ENCODE data around the gene ARHGAP8. TPM values are rescaled to one million over a fixed set of nuclear protein-coding genes. Genes with fewer than 3 reads are reported as not detected.
"Not testable (repeated sequence)": the region's sequence is repeated elsewhere in the genome, so short reads cannot be mapped to it uniquely, and the experiment has no call there.

Gene ARHGAP8
- total and polyA plus RNA-seq, 2 of the 13 experiments (the other 11 are each of a cell fraction or from before 2014, with no cell fraction given) = 0.07 TPM; not detected in 1

GRCh38 chr22:44904492-44905152, 152.2 kb downstream of the ARHGAP8 start:
- H3K27ac ChIP-seq (ENCODE audit: extremely low read length, insufficient read depth, low read length); in situ Hi-C loops (cut with HindIII; ENCODE audit: extremely low pct_ligation_motif_present, low pct_unique_long_range_greater_than_20kb); ATAC-seq; H3K36me3 ChIP-seq (replicated peaks in 1 of 2; ENCODE audit: control insufficient read depth in 1 of 2, insufficient read depth in 2 of 2, low read length in 2 of 2); H3K79me2 ChIP-seq (ENCODE audit: insufficient read depth, low read length); DNase-seq (ENCODE audit: low spot score); CTCF ChIA-PET (ENCODE audit: low intra/inter-chr PET ratio, low total read pairs); H4K20me1 ChIP-seq (ENCODE audit: insufficient read depth, low read length); FAIRE-seq; H2AFZ ChIP-seq (ENCODE audit: low read length); H3K4me1 ChIP-seq (ENCODE audit: insufficient read depth, low read length); H3K4me3 ChIP-seq (replicated peaks in 1 of 3; ENCODE audit: insufficient read depth in 1 of 3, low read depth in 2 of 3, low read length in 3 of 3); intact Hi-C loops (cut with micrococcal nuclease; ENCODE audit: unreplicated experiment); H3K4me2 ChIP-seq (ENCODE audit: low read depth, low read length); BruUV-seq (replicated peaks); H3K9ac ChIP-seq (ENCODE audit: insufficient read depth, low read depth, low read length); POLR2A ChIA-PET: not testable (repeated sequence)
- H3K9me3 ChIP-seq (ENCODE audit: low read length) = peaks cover 25% of the 10 kb centered on the region
- peaks cover 0 to 37% of the 10 kb centered on the region in 2 experiments; a peak in 4 of 5 replicates for H3K27me3 ChIP-seq (ENCODE audit: control insufficient read depth in 1 of 2, insufficient read depth in 2 of 2, low read length in 2 of 2)
- 3% methylated on average over 3 of the region's 5 CpGs for WGBS (ENCODE audit: low lambda C conversion rate)

GRCh38 chr22:44906248-44906936, 154.0 kb downstream of the ARHGAP8 start:
- FAIRE-seq = no peak
- no TSS peak for BruUV-seq (replicated peaks)
- Histone ChIP-seq H3K27me3 (ENCODE audit: control insufficient read depth in 1 of 2, insufficient read depth in 2 of 2, low read length in 2 of 2) (peaks cover 0 to 40% of the 10 kb centered on the region in 2 experiments; a peak in 4 of 5 replicates), H3K4me1 (ENCODE audit: insufficient read depth, low read length) (no peaks in the 10 kb centered on the region), H4K20me1 (ENCODE audit: insufficient read depth, low read length) (no peaks in the 10 kb centered on the region; the same call in 1 of the 2 replicates), H2AFZ (ENCODE audit: low read length) (no peak overlapping the region), H3K4me2 (ENCODE audit: low read depth, low read length) (no peak overlapping the region), H3K4me3 (replicated peaks in 1 of 3; ENCODE audit: insufficient read depth in 1 of 3, low read depth in 2 of 3, low read length in 3 of 3) (no peak overlapping the region), H3K27ac (ENCODE audit: extremely low read length, insufficient read depth, low read length) (no peak overlapping the region), H3K9ac (ENCODE audit: insufficient read depth, low read depth, low read length) (no peak overlapping the region), H3K79me2 (ENCODE audit: insufficient read depth, low read length) (no peaks in the 10 kb centered on the region), H3K36me3 (replicated peaks in 1 of 2; ENCODE audit: control insufficient read depth in 1 of 2, insufficient read depth in 2 of 2, low read length in 2 of 2) (no peaks in the 10 kb centered on the region), H3K9me3 (ENCODE audit: low read length) (peaks cover 9% of the 10 kb centered on the region)
- DNase-seq (ENCODE audit: low spot score) = no peak
- in situ Hi-C loops (cut with HindIII; ENCODE audit: extremely low pct_ligation_motif_present, low pct_unique_long_range_greater_than_20kb) = no loop called here
- intact Hi-C loops (cut with micrococcal nuclease; ENCODE audit: unreplicated experiment) = no loop called here
- no peak for ATAC-seq
- ChIA-PET CTCF (ENCODE audit: low intra/inter-chr PET ratio, low total read pairs) (no interaction called here), POLR2A (no interaction called here)
- WGBS (ENCODE audit: low lambda C conversion rate) = 26% methylated on average over 18 of the region's 21 CpGs
- TF ChIP-seq MLX (CRISPR knock-in tag; IDR thresholded peaks at IDR 0.05) (no peak), ATF5 (CRISPR knock-in tag; IDR thresholded peaks at IDR 0.05; ENCODE audit: low read depth) (no peak), JDP2 (CRISPR knock-in tag; IDR thresholded peaks at IDR 0.05; ENCODE audit: borderline replicate concordance) (no peak), MZF1 (CRISPR knock-in tag; IDR thresholded peaks at IDR 0.05; ENCODE audit: borderline replicate concordance) (no peak), SMAD1 (CRISPR knock-in tag; IDR thresholded peaks at IDR 0.05; ENCODE audit: borderline replicate concordance, low read depth) (no peak), ZBTB14 (CRISPR knock-in tag; IDR thresholded peaks at IDR 0.05) (no peak), RBM22 (optimal IDR thresholded peaks at IDR 0.05; ENCODE audit: low read length) (no peak), ZNF205 (CRISPR knock-in tag; IDR thresholded peaks at IDR 0.05) (no peak), ZNF124 (CRISPR knock-in tag; IDR thresholded peaks at IDR 0.05) (no peak), JUN (CRISPR knock-in tag; IDR thresholded peaks at IDR 0.05) (no peak), ZNF383 (CRISPR knock-in tag; IDR thresholded peaks at IDR 0.05; ENCODE audit: borderline replicate concordance) (no peak), POLR2AphosphoS5 (IDR thresholded peaks at IDR 0.05; ENCODE audit: low read depth, low read length) (no peak), ZBTB46 (CRISPR knock-in tag; IDR thresholded peaks at IDR 0.05; ENCODE audit: borderline replicate concordance) (no peak)
